DMS79 (cell line): ENCODE results near the gene CHRNB4.
"Not testable (repeated sequence)": the region's sequence is repeated elsewhere in the genome, so short reads cannot be mapped to it uniquely, and the experiment has no call there.

Experiments used
- DNase-seq: peaks from one replicate; lab custom pipeline; 2025; lab: John Stamatoyannopoulos, UW

CHRNB4 gene

DNA sequence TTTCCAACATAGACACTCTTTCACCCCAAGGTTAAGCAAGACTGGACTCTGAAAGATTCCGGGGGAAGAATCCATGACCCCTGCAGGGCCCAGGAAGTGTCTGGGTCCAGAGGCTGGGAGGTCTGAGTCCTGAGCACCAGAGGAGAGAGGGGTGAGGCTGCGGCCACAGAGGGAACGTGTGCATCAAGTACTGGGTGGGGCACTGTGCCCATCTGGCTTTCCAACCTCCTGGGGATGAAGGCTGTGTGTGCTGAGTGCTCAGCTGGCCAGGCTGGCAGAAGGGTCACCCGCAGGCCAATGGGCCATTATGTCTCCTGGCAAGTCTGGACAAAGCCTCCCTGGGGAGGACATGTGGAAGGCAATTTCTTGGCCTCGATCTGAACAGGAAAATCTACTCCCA lies 23.5 kb downstream of the CHRNB4 start:
- no peak for DNase-seq

- no peak for DNase-seq
These were observed 23.9 kb downstream of the CHRNB4 start for GRCh38 chr15:78617076-78617475.

DNA sequence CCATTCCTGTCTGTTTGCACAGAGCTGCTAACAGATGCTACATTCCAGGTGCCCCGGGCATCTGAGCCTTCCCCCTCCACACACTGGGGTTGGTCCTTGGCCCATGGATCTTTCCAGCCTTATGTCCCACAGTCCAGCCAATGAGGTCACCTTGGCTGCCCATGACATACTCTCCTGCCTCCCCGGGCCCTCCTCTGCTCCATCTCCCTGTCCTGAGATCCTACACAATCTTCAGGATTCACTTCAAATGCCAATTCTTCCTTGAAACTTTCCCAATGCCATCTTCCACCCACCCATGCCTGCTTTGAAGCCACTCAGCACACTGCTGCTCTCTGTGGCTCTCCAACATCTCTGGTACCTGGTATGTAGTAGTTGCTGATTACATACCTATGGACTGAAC lies 24.5 kb downstream of the CHRNB4 start:
- no peak for DNase-seq

GRCh38 chr15:78615151-78615589 lies 25.8 kb downstream of the CHRNB4 start:
- DNase-seq = no peak

- DNase-seq = no peak
These were observed 27.0 kb downstream of the CHRNB4 start for GRCh38 chr15:78614021-78614420.

- DNase-seq = not testable (repeated sequence)
These were observed 31.5 kb downstream of the CHRNB4 start for GRCh38 chr15:78609551-78609950.

DNA sequence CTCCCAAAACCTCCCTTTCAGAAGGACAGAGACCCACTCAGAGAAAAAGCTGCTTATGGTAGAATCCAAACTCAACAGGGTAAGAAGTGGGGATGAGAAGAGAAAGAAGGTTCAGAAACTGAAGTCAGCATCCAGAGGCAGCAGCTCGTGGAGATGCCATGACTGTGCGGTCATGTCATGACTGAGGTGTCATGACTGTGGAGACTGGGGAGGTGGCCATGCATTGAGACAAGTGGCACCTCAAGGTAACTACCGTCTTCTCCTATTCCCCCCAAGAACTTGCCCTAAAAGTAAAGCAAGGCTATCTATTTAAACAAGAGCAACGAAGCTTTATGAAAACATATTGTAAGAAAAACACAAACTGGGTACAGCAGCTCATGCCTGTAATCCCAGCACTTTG lies 35.3 kb downstream of the CHRNB4 start:
- no peak for DNase-seq

DNA sequence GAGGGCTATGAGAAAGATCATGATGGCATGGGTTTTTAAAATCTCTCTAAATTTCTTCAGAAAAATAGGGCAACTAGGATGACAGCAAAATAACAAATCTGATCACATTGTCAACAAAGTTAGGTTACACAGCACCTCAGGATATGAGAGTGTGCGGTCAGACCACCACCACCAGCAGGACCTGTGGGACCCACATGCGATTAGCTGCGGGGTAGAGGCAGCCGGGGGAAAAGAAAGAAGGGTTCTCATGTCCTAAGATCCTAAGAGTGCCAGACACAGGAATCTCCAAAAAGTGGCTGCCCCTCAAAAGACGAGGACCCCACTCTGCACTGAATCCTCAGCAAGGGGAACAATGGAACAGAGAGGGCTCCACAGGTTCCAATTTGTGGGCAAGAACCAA lies 35.8 kb downstream of the CHRNB4 start:
- no peak for DNase-seq

GRCh38 chr15:78604420-78604819 lies 36.6 kb downstream of the CHRNB4 start:
- DNase-seq = no peak

DNA sequence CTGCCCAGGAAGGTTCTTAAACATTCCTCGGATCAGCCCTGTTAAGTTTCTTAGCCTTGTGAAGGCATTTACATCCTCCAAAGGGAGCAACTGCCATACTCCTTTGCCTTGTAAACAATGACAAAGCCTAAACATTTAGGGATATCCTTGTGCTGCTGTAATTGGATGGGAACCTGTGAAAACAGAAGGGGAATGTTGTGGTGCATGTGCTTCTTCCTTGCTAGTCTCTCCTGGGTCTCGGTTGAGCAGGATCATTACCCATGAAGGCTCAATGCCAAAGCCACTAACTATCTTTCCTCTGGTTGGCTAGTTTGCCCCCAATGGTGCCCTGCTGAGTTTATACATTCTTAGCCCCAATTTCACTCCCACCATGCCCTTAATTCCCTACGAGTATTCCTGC lies 37.5 kb downstream of the CHRNB4 start:
- DNase-seq = no peak

GRCh38 chr15:78599189-78599588 lies 41.8 kb downstream of the CHRNB4 start:
- DNase-seq = no peak

DNA sequence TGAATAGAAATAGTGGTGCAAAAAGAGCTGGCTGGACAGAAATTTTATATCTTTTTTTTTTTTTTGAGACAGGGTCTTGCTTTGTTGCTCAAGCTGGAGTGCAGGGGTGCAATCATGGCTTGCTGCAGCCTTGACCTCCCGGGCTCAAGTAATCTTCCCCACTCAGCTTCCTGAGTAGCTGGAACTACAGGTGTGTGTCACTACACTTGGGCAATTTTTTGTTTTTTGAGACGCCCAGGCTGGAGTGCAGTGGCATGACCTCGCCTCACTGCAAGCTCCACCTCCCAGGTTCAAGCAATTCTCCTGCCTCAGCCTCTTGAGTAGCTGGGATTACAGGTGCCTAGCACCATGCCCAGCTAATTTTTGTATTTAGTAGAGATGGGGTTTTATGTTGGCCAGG lies 42.7 kb downstream of the CHRNB4 start:
- DNase-seq = no peak

- DNase-seq = no peak
These were observed 43.4 kb downstream of the CHRNB4 start for GRCh38 chr15:78597583-78597982.

DNA sequence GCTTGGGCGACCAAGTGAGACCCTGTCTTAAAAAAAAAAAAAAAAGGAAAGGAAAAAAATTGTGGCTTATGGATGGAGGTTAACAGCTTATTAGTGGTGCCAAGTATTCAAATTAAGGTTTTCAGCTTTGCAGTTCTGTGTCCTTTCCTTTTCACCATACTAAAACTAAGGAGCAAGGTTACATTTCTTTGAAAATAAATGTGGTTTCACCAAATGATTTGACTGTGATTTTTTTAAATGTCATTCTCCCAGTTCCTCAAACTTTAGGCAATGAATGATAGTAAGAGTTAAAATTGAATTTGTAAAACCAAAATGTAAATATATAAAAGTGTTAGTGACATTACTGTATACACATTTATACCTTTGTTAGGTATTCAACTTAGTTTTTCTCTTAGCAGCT lies 66.1 kb downstream of the CHRNB4 start:
- DNase-seq = no peak
